Sigmoid colon (tissue), 4 donors: ENCODE measurements around the gene CACNA1C.

Experiments used
- CTCF ChIP-seq, 4 experiments: fragments of 450-650 bp in 3 of 4; fragments of 200-600 bp in 1 of 4; IDR thresholded peaks; one replicate each; pipeline ENCODE4 v1.5.1; 2016 to 2019; ENCODE audit warnings: antibody characterized with exemption in 4 of 4, mild to moderate bottlenecking in 3 of 4, moderate library complexity in 2 of 4
- EP300 ChIP-seq, 4 donors: sonication (generic); formaldehyde crosslinking; IDR thresholded peaks; one replicate each; pipeline ENCODE4 v1.6.1; 2017; ENCODE audit warnings: antibody characterized with exemption in 4 of 4
- POLR2A ChIP-seq, 2 donors: fragments of 450-650 bp; IDR thresholded peaks; one replicate each; pipeline ENCODE4 v1.6.1; 2016; ENCODE audit warnings: antibody characterized with exemption in 2 of 2, mild to moderate bottlenecking in 2 of 2, moderate library complexity in 2 of 2

- TF ChIP-seq CTCF (IDR thresholded peaks at IDR 0.05) (no peak), POLR2A (IDR thresholded peaks at IDR 0.05) (no peak), EP300 (IDR thresholded peaks at IDR 0.05) (no peak)
Measured at GRCh38 chr12:2687726-2688125, 634.9 kb downstream of the CACNA1C start.
